ENCODE measurements around the gene POU1F1. TPM values are rescaled to one million over a fixed set of nuclear protein-coding genes. Genes with fewer than 3 reads are reported as not detected.

The POU1F1 gene
- total and polyA plus RNA-seq, 2 of the 4 experiments (the other 2 are of a cell fraction), result not detected

GRCh38 chr3:87225659-87226058 is 50.7 kb downstream of the POU1F1 start:
- no peak overlapping the region for H3K56ac ChIP-seq (ENCODE audit: extremely low read depth, insufficient read depth, low read length)
- H3K27me3 ChIP-seq (ENCODE audit: control insufficient read depth, insufficient read depth, low read length), result no peaks in the 10 kb centered on the region
- no peaks in the 10 kb centered on the region for H3K9me3 ChIP-seq (ENCODE audit: control insufficient read depth, insufficient read depth, low read length)
- H2BK20ac ChIP-seq (ENCODE audit: low read depth, low read length), result no peak overlapping the region
- ChIA-PET POLR2A (ENCODE audit: unreplicated experiment) (no interaction called here), CTCF (no interaction called here)
- no peak overlapping the region for H3K27ac ChIP-seq (ENCODE audit: insufficient read depth, low read length)
- no TSS peak for BruUV-seq (replicated peaks)
- H2BK5ac ChIP-seq (ENCODE audit: low read depth, low read length, poor library complexity, severe bottlenecking), result no peak overlapping the region
- H4K5ac ChIP-seq (ENCODE audit: low read depth, low read length), result no peak overlapping the region
- H3K14ac ChIP-seq (replicated peaks; ENCODE audit: low read depth, low read length), result no peak overlapping the region
- H3K23ac ChIP-seq (ENCODE audit: low read depth, low read length), result no peak overlapping the region
- H4K20me1 ChIP-seq (ENCODE audit: insufficient read depth, low read length), result 0 out of 2 replicates have a peak, but pooled peaks cover 3% of the 10 kb centered on the region
- no peaks in the 10 kb centered on the region for H3K4me1 ChIP-seq (ENCODE audit: control insufficient read depth, insufficient read depth, low read length)
- H3K18ac ChIP-seq (ENCODE audit: low read depth, low read length), result no peak overlapping the region
- no peak for DNase-seq
- 43% methylated on average over 1 of the region's 5 CpGs; no CpG with 5 or more reads in 1 of the 2 experiments for WGBS, 2 experiments (ENCODE audit: extremely low coverage in 2 of 2, insufficient read length in 1 of 2)
- H2BK120ac ChIP-seq (ENCODE audit: low read depth, low read length), result no peak overlapping the region
- dilution Hi-C loops (cut with HindIII; ENCODE audit: low sequenced_read_pairs, unreplicated experiment), result no loop called here
- no peak overlapping the region for H3K4me2 ChIP-seq (ENCODE audit: low read depth, low read length)
- no peak overlapping the region for H3K4me3 ChIP-seq (ENCODE audit: insufficient read depth, low read depth, low read length)
- in situ Hi-C loops (cut with MboI; ENCODE audit: low sequenced_read_pairs), result no loop called here
- no peaks in the 10 kb centered on the region for H3K9me1 ChIP-seq (ENCODE audit: insufficient read depth, low read length)
- H3K36me3 ChIP-seq (ENCODE audit: control insufficient read depth, insufficient read depth, low read length), result no peaks in the 10 kb centered on the region
- H4K8ac ChIP-seq (ENCODE audit: low read depth in 2 of 2, low read length in 2 of 2), result no peak overlapping the region
- H2BK15ac ChIP-seq (ENCODE audit: low read depth, low read length), result no peak overlapping the region
- no peak overlapping the region for H4K91ac ChIP-seq (ENCODE audit: insufficient read depth, low read depth, low read length)
- TF ChIP-seq MAZ (IDR thresholded peaks at IDR 0.05; ENCODE audit: borderline replicate concordance, low read depth, low read length), result no peak
- no peak for TF ChIP-seq MXI1 (IDR thresholded peaks at IDR 0.05; ENCODE audit: borderline replicate concordance, low read depth, low read length)
- TF ChIP-seq USF2 (IDR thresholded peaks at IDR 0.05; ENCODE audit: low read depth, low read length), result no peak
- TF ChIP-seq SMC3 (IDR thresholded peaks at IDR 0.05; ENCODE audit: low read depth, low read length), result no peak
- no peak for TF ChIP-seq NFE2L2 (IDR thresholded peaks at IDR 0.05; ENCODE audit: low read depth, low read length)
- no peak for TF ChIP-seq ELK1 (IDR thresholded peaks at IDR 0.05; ENCODE audit: borderline replicate concordance, low read depth, low read length)
- TF ChIP-seq CHD1 (IDR thresholded peaks at IDR 0.05; ENCODE audit: low read depth, low read length), result no peak
- no peak for TF ChIP-seq FOS (IDR thresholded peaks at IDR 0.05; ENCODE audit: low read depth, low read length)
- no peak for TF ChIP-seq RFX5 (IDR thresholded peaks at IDR 0.05; ENCODE audit: low read depth, low read length)
- TF ChIP-seq RAD21 (IDR thresholded peaks at IDR 0.05; ENCODE audit: low read length), result no peak
- no peak for TF ChIP-seq CTCF (conservative IDR thresholded peaks at IDR 0.05; ENCODE audit: low read depth, low read length)
- TF ChIP-seq RCOR1 (IDR thresholded peaks at IDR 0.05; ENCODE audit: insufficient replicate concordance, low read length), result no peak
- no peak for TF ChIP-seq POLR2A (IDR thresholded peaks at IDR 0.05; ENCODE audit: low read depth, low read length)
- TF ChIP-seq MAFK (IDR thresholded peaks at IDR 0.05; ENCODE audit: low read depth, low read length), result no peak
- TF ChIP-seq BHLHE40 (IDR thresholded peaks at IDR 0.05; ENCODE audit: low read depth, low read length), result no peak
- no peak for TF ChIP-seq CEBPB (IDR thresholded peaks at IDR 0.05; ENCODE audit: low read depth, low read length)
- H3K79me1 ChIP-seq (ENCODE audit: low read depth in 1 of 2, low read length in 2 of 2), result peaks cover 11 to 14% of the 10 kb centered on the region in 2 experiments
- ATAC-seq (ENCODE audit: low read depth), result no peak
- no peak overlapping the region for H2AK9ac ChIP-seq (replicated peaks; ENCODE audit: low read depth, low read length, poor library complexity)
- H3K4ac ChIP-seq (ENCODE audit: low read depth, low read length), result no peak overlapping the region
- no peak overlapping the region for H2AFZ ChIP-seq (replicated peaks; ENCODE audit: low read length, poor library complexity)
- intact Hi-C loops (cut with micrococcal nuclease), result no loop called here
- no peak overlapping the region for H3K9ac ChIP-seq (ENCODE audit: low read depth, low read length)
- no peak overlapping the region for H2AK5ac ChIP-seq (ENCODE audit: low read depth, low read length)

All from IMR-90 (cell line).